Mucosa of descending colon (tissue), 3 donors: ENCODE data around the gene RAD51B. TPM values are rescaled to one million over a fixed set of nuclear protein-coding genes. Genes with fewer than 3 reads are reported as not detected.
"Not testable (repeated sequence)": the region's sequence is repeated elsewhere in the genome, so short reads cannot be mapped to it uniquely, and the experiment has no call there.

ENCODE experiments used
- ATAC-seq: fragments of 200-7000 bp; cut with Tn5 transposase; one replicate; pipeline ENCODE4 v1.9.1; 2020; ENCODE audit warnings: mild to moderate bottlenecking, moderate library complexity
- DNase-seq, 3 donors: peaks; one replicate each; pipeline ENCODE4 v3.0.0-alpha.2; 2020
- H3K36me3 ChIP-seq: fragments of 200-600 bp; one replicate; pipeline ENCODE4 v1.8.0; 2021; ENCODE audit warnings: low read depth, mild to moderate bottlenecking
- H3K4me1 ChIP-seq: fragments of 200-600 bp; one replicate; pipeline ENCODE4 v1.8.0; 2021; ENCODE audit warnings: low read depth, mild to moderate bottlenecking
- H3K4me3 ChIP-seq: fragments of 200-600 bp; one replicate; pipeline ENCODE4 v1.8.0; 2021; ENCODE audit warnings: mild to moderate bottlenecking
- H3K9me3 ChIP-seq: fragments of 200-600 bp; one replicate; pipeline ENCODE4 v1.8.0; 2021; ENCODE audit warnings: mild to moderate bottlenecking
- CTCF ChIP-seq: fragments of 200-600 bp; IDR thresholded peaks from one replicate; pipeline ENCODE4 v1.8.0; 2022; ENCODE audit warnings: antibody characterized with exemption, mild to moderate bottlenecking
- intact Hi-C, 2 donors: fragments of 100-400 bp; cut with DNase I in 1 of 2; cut with micrococcal nuclease in 1 of 2; formaldehyde crosslinking; loops; one replicate each; pipeline versions ENCODE4 v1.11.0 to v1.11.1; 2022; cut with DNase I, micrococcal nuclease
- total RNA-seq, 3 donors: library from RNA; stranded (reverse); fragmentation: NEBNext Ultra II Directional in 2 of 3; extraction: Animal tissue kit (Norgen Biotek cat#: 25700) in 2 of 3; gene quantifications; one replicate each; pipeline versions ENCODE4 v1.2.1 to v1.2.4, GENCODE V29; 2021 to 2023
- donor health status: DM: no; HTN: no; CAD: no; lungs with moderate emphysema.
- donor health status: DM: no; HTN: no; CAD: no.
- donor health status: DM: no; HTN: yes; CAD: no.

The RAD51B gene
- total RNA-seq, 3 donors from 2014 or later, result 15.8 to 23.3 (median 20.9) TPM

- ATAC-seq, result peak; percentile 66
- no peak for TF ChIP-seq CTCF
- no peaks in the 10 kb centered on the region for H3K36me3 ChIP-seq
- intact Hi-C loops, result no loop called here
- no peak for DNase-seq
- no peaks in the 10 kb centered on the region for H3K4me1 ChIP-seq
- no peak overlapping the region for H3K4me3 ChIP-seq
- H3K9me3 ChIP-seq, result no peaks in the 10 kb centered on the region
These were observed 875.8 kb downstream of the RAD51B start for GRCh38 chr14:68695326-68695768.

GRCh38 chr14:68695856-68696255 is 876.3 kb downstream of the RAD51B start:
- no peak overlapping the region for H3K4me3 ChIP-seq
- no peak for ATAC-seq

GRCh38 chr14:68696266-68696665 is 876.7 kb downstream of the RAD51B start:
- no peaks in the 10 kb centered on the region for H3K9me3 ChIP-seq
- no peaks in the 10 kb centered on the region for H3K36me3 ChIP-seq
- no peak for TF ChIP-seq CTCF
- no peaks in the 10 kb centered on the region for H3K4me1 ChIP-seq
- DNase-seq, result no peak
- H3K4me3 ChIP-seq, result no peak overlapping the region
- intact Hi-C loops, result no loop called here
- ATAC-seq, result no peak

More at GRCh38 chr14:68695856-68696255, 876.3 kb downstream of the RAD51B start:
- TF ChIP-seq CTCF, result no peak
- Histone ChIP-seq H3K9me3 (no peaks in the 10 kb centered on the region), H3K4me1 (no peaks in the 10 kb centered on the region), H3K36me3 (no peaks in the 10 kb centered on the region)
- DNase-seq, result no peak
- intact Hi-C loops, result no loop called here

GRCh38 chr14:68696721-68697495 is 877.3 kb downstream of the RAD51B start:
- no peak for ATAC-seq
- no peaks in the 10 kb centered on the region for H3K4me1 ChIP-seq

GRCh38 chr14:68698773-68699172 is 879.2 kb downstream of the RAD51B start:
- H3K4me1 ChIP-seq, H3K4me3 ChIP-seq, DNase-seq, H3K36me3 ChIP-seq, ATAC-seq, H3K9me3 ChIP-seq, intact Hi-C loops: not testable (repeated sequence)

More at GRCh38 chr14:68696721-68697495, 877.3 kb downstream of the RAD51B start:
- no peaks in the 10 kb centered on the region for H3K36me3 ChIP-seq
- TF ChIP-seq CTCF, result no peak
- H3K9me3 ChIP-seq, result no peaks in the 10 kb centered on the region
- intact Hi-C loops, result no loop called here
- H3K4me3 ChIP-seq, result no peak overlapping the region
- no peak for DNase-seq

GRCh38 chr14:68701001-68701741 is 881.6 kb downstream of the RAD51B start:
- intact Hi-C loops, result no loop called here
- Histone ChIP-seq H3K4me1 (peaks cover 2% of the 10 kb centered on the region), H3K9me3 (no peaks in the 10 kb centered on the region), H3K36me3 (no peaks in the 10 kb centered on the region), H3K4me3 (no peak overlapping the region)
- ATAC-seq (no peak), DNase-seq (no peak)
- TF ChIP-seq CTCF, result no peak
